Mononuclear cell (primary cell): ENCODE results near the gene DNALI1. TPM values are rescaled to one million over a fixed set of nuclear protein-coding genes. Genes with fewer than 3 reads are reported as not detected.

ENCODE experiments used
- H3K27me3 ChIP-seq: 2 replicates; pipeline ENCODE4 v1.6.0; 2011; ENCODE audit warnings: low read length, control low read depth; ENCODE audit not compliant: insufficient read depth
- H3K4me1 ChIP-seq: 2 replicates; pipeline ENCODE4 v1.5.1; 2011; ENCODE audit warnings: mild to moderate bottlenecking, low read length, control low read depth; ENCODE audit not compliant: insufficient read depth
- H3K4me3 ChIP-seq: 2 replicates; pipeline ENCODE4 v1.5.1; 2011; ENCODE audit warnings: mild to moderate bottlenecking, low read length, moderate library complexity
- H3K9me3 ChIP-seq: 2 replicates; pipeline ENCODE4 v1.5.1; 2011; ENCODE audit warnings: low read depth, mild to moderate bottlenecking, control low read depth, low read length
- total RNA-seq: library from RNA; depleted of rRNA; stranded (reverse); fragments of >200 nt; gene quantifications from one replicate; pipeline ENCODE4 v1.2.3, GENCODE V29; 2012

Gene DNALI1
- total RNA-seq, 1 donor: 0.21 TPM

DNA sequence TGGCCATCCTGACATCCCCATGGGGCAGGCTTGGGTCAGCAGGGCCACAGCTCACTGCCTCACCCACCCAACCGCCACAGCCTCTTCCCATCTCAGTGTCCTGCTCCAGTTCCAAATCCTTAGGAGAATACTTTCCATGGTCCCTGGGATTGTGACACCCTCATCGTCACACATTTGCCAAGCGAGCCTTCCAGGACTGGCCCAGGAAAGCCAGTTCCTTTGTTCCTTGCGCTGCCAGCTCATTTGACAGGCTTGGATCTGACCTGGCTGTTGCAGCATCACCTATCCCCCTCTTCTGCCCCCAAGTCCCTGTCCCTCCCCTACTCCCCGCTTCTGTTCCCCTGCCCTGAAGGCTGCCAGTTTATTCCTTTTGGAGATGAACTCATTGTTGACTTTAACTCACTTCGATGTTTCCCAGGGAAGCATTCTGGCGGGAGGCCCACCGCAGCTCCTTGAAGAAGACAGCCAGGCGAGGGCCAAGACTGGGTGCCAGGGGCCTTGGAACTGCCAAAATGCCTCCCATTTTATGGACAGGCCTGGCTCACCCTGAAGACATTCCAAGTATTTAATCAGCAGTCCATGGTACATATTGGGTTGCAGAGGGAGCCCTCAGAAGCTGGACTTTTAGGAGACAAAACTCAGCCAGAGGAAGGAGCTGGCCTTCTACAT lies 49.2 kb downstream of the DNALI1 start:
- Histone ChIP-seq H3K9me3 (no peaks in the 10 kb centered on the region), H3K4me1 (peaks cover 10% of the 10 kb centered on the region), H3K27me3 (no peaks in the 10 kb centered on the region), H3K4me3 (no peak overlapping the region)

DNA sequence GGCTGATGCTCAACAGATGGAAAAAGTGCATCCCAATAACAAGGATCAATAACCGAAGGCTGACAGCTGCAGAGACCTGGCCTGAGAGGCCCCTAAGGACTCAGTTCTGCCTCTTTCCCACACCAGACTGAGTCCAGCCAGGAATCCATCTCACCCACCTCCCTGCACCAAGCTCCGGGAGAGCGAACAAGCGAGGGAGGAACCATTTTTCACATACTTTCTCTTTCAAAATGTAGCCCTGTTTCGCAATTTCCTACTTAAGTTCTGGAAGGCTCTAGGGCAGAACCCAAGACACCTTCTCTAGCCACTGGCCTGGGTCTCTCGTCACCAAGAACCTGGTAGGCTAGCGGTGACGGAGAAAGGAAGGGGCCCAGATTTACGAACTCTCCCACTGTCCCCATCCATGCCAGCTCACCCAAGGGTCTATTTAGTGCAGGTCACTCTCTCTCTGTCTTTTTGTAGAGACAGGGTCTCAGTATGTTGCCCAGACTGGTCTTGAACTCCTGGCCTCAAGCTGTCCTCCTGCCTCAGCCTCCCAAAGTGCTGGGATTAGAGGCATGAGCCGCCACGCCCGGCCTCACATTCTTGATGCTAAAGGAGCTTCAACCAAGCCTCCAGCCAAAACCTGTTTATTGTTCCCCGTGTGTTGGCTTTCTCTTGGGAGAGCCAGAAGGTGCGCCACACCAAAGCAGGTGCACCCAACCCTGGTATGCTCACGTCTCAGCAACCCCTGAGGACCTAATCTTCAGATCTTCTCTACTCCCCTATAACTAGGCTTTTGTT lies 49.9 kb downstream of the DNALI1 start:
- Histone ChIP-seq H3K4me3 (no peak overlapping the region), H3K9me3 (no peaks in the 10 kb centered on the region), H3K4me1 (peaks cover 10% of the 10 kb centered on the region), H3K27me3 (no peaks in the 10 kb centered on the region)

DNA sequence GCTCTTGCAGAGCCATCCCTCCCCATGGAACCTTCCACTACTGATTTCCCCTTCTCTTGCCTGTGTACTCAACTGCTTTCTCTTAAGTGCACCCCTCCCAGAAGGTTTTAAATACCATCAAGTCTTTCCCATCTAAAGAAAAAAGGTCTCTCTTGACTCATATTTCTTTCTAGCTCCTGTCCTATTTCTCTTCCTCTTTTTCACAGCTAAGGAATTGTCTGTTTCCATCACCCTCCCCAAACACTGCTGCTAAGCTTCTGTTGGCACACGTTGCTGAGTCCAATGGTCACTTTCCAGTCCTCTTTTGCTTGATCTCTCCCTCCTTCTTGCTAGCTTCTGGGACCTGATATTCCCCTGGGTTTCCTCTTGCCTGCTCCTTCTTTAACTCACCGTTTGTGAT lies 52.3 kb downstream of the DNALI1 start:
- Histone ChIP-seq H3K4me3 (no peak overlapping the region), H3K9me3 (no peaks in the 10 kb centered on the region), H3K4me1 (peaks cover 10% of the 10 kb centered on the region), H3K27me3 (no peaks in the 10 kb centered on the region)

DNA sequence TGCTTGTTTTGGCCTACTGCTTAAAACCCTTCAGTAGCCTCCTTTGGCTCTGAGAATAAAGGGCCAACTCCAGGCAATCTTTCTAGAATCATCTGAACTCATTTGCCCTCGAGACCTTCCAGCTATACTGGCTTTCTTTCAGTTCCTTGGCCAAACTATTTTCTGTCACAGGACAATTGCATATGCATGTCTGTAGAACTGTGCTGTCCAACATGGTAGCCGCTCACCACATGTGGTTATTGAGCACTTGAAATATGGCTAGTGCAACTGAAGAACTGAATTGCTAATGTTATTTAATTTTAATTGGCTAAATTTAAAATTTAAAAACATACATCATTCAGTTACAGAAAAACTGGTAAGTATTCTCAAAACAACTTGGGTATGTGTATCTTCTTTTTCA lies 53.3 kb downstream of the DNALI1 start:
- Histone ChIP-seq H3K4me1 (peaks cover 10% of the 10 kb centered on the region), H3K9me3 (no peaks in the 10 kb centered on the region), H3K4me3 (no peak overlapping the region), H3K27me3 (no peaks in the 10 kb centered on the region)

DNA sequence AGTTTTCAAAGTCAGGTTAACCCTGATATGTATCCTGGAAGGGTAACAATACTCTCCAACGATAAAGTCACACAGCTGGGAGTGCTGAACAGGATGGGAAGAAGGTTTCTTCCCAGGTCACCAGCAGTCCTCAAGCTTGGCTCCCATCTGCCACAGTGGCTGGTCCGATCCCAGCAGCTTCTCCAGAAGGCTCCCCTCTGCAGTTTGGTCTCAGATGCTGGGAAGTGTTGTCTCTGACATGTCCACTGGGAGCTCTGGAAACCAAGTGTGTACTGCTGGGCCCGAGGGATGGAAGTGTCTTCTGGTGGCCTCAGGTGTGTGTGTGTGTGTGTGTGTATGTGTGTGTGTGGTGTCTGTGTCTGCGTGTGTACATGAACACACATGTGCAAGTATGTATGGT lies 55.4 kb downstream of the DNALI1 start:
- H3K4me3 ChIP-seq: no peak overlapping the region
- no peaks in the 10 kb centered on the region for H3K27me3 ChIP-seq
- no peaks in the 10 kb centered on the region for H3K4me1 ChIP-seq
- no peaks in the 10 kb centered on the region for H3K9me3 ChIP-seq

DNA sequence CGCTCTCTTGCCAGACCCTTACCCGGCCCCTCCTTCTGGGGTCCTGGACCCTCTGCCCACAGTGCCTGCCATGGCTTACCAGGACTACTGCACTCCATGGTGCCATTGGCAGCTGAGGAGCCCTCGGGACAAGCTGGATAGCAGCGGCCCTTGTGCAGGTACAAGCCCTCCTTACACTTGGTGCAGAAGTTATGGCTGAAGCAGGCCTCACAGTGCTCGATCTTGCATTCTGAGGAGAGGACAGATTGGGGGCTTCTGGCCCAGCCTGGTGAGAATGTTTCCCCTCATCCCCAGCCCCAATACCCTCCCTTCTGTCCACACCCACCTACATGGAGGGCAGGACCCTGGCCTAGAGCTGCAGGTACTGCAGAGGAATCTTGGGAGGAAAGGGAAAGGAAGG lies 57.4 kb downstream of the DNALI1 start:
- no peaks in the 10 kb centered on the region for H3K27me3 ChIP-seq
- H3K4me3 ChIP-seq: no peak overlapping the region
- no peaks in the 10 kb centered on the region for H3K9me3 ChIP-seq
- H3K4me1 ChIP-seq: no peaks in the 10 kb centered on the region

DNA sequence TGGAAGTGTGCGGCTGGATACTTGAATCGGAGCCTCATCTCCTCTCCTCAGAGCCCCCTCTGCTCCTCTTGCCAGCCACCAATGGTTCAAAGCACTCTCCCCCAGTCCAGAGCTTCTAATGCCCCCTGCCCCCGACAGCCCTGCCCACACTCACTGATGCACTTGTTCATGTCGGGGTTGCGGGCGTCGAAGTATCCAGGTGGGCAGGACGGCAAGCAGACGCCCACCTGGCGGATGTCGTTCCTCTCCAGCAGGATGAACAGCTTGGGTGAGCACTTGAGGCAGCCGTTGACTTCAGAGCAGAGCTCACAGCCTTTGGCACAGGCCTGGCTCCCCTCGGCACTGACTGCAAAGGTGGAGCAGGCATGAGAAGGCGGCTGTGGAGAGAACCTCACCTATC lies 59.6 kb downstream of the DNALI1 start:
- H3K9me3 ChIP-seq: no peaks in the 10 kb centered on the region
- H3K27me3 ChIP-seq: no peaks in the 10 kb centered on the region
- H3K4me3 ChIP-seq: no peak overlapping the region

More for the DNA sequence above, 59.6 kb downstream of the DNALI1 start:
- H3K4me1 ChIP-seq: no peaks in the 10 kb centered on the region

Other genes starting within 250 kb of the DNALI1 start
- gene ZC3H12A, start 82.4 kb upstream of the DNALI1 start, total RNA-seq: 160 TPM
- 65.3 TPM for gene MEAF6, start 42.2 kb upstream of the DNALI1 start, total RNA-seq
- gene SNIP1, start 2.6 kb upstream of the DNALI1 start, total RNA-seq: 32.7 TPM
- gene GNL2, start 39.0 kb downstream of the DNALI1 start, total RNA-seq: 49.3 TPM
- not detected for gene RSPO1, start 78.0 kb downstream of the DNALI1 start, total RNA-seq
- 0.31 TPM for gene CDCA8, start 135.6 kb downstream of the DNALI1 start, total RNA-seq
- gene EPHA10, start 208.2 kb downstream of the DNALI1 start, total RNA-seq: not detected
- gene MANEAL, start 236.9 kb downstream of the DNALI1 start, total RNA-seq: 0.42 TPM